IPS DF 4.7 (cell line): ENCODE results near the gene LRRTM4.

Experiments used
- DNase-seq: peaks from one replicate; pipeline ENCODE4 v3.0.0-alpha.2; 2013; ENCODE audit warnings: low spot score; ENCODE audit errors: extremely low read depth

Gene LRRTM4

DNA sequence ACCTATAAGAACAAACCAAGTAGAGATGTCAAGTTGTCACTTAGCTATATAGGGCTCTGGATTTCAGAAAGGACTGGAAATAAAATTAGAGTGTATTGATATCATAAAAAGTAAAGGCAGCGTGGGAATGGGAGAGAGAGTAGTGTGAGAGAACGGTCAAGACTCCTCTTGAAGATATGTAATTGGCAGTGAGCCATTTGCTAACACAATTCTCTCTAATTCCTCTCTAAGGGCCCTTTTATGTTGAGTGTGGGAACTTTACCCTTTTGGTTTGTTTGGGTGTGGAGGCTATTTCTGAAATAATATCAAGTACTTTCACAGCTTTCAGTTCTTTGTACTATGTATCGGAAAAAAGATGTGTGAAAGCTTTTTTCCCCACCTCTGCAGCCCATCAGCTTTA, 196.8 kb downstream of the LRRTM4 start:
- no peak for DNase-seq

DNA sequence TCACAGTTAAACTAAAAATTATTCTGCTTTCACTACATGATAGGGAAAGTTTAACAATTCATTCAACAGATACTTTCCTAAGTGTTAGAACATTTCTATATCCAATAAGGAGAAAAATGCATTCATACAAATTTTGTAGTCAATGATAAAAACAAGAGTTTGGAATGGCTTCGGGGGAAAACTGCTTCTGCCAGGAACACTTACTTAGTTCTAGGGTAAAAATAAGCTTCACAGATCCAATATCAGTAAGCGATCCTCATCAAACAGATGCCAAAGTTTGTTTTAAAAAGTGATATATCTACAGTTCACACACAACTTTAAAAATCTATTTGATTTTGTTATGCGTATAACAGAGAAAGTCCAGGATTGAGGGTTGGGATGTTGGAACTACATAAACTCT, 199.7 kb downstream of the LRRTM4 start:
- no peak for DNase-seq

DNA sequence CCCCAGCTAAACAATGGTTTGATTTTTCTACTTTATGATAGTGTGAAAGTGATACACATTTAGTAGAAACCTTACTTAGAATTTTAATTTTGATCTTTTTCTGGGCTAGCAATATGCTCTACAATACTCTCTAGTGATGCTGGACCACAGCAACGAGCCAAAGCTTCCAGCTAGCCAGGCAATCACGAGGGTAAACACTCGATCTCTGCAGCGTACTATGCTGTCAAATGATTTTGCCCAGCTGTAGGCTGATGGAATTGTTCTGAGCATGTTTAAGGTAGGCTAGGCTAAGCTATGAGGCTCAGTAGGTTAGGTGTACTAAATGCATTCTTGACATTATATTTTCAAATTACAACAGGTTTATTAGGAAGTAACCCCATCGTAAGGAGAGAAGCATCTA, 207.5 kb downstream of the LRRTM4 start:
- DNase-seq = no peak

DNA sequence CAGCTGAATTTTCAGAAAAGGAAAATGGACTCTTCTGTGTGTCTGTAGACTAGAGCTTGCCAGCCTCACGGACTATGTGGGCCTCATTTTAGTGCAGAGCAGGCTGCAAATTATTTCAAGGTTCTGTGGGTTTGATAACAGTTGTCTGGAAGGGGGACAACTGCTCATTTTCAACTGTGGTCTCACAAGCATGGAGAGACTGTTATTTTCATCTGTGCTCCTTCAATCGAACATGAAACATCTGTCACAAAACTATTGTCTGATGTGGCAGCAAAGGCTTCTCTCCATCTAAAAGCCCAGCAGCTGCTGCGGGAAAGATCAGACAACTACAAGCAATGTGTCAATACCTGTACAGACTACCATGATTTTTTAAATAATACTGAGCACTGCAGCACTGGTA, 211.8 kb downstream of the LRRTM4 start:
- DNase-seq = no peak

DNA sequence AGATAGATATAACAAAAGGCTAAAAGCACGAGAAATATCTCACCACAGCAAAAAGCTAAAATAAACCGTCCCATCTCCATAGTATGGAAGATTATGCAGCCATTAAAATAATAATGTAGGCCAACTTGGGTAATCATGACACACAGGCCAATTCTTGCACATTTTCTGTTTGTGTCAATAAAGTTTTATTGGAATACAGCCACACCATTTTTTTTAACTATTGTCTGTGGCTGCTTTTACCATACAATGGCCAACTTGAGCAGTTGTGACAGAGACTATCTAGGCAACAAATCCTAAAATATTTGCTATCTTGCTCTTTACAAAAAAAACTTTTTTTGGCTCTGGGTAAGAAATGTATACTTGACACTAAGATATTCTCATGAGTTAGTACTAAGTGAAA, 212.5 kb downstream of the LRRTM4 start:
- DNase-seq = no peak

DNA sequence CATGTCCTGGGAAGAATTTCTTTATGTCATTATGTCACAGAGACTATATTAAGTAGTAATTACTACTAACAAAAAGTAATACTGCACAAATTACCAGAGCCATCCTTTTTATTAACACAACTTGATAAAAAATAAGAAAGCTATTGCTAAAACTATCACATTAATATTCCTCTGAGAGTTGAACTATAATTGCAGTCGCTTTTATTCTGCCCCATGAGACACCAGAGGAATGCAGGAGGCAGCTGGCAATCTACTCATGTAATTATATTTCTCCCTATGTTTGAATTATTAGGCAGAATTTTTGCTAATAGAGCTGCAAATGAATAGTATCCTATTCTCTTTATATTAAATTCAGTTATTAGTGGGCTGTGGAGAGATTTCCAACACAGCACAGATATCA, 220.7 kb downstream of the LRRTM4 start:
- no peak for DNase-seq

DNA sequence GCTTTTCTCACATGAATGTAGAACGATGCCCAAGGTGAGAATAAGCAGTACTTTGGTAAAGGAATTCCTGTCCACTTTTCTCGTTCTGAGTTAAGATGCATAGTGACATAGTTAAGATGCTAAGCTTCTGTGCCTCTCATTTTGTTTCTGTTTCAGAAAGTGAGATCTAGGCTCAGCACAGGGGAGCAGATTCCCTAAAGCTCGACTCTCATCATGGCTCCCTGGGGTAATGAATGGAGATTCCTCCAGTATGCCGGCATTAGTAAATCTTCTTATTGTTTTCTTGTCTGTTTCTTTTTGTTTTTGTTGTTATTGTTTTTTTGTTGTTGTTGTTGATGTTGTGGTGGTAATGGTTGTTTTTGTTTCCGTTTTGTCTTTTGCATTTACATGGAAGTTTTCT, 225.4 kb downstream of the LRRTM4 start:
- DNase-seq = no peak

DNA sequence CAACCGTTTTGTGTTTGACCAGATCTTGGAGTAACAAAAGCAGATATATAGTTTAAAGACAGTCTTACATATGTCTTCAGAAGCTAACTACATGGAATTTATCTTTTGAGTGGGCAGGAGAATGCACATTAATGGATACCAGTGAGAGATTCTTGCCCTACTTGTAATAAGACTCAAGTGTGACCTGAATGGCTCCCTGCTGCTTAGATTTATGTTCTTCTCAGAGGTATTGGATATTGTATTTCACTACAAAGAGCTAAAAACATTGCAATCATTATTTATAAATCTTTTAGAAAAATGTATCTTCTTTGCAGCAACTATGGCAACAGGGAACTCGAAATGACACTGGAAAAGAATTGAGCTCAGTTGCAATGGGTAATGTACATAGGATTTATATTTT, 227.7 kb downstream of the LRRTM4 start:
- no peak for DNase-seq

DNA sequence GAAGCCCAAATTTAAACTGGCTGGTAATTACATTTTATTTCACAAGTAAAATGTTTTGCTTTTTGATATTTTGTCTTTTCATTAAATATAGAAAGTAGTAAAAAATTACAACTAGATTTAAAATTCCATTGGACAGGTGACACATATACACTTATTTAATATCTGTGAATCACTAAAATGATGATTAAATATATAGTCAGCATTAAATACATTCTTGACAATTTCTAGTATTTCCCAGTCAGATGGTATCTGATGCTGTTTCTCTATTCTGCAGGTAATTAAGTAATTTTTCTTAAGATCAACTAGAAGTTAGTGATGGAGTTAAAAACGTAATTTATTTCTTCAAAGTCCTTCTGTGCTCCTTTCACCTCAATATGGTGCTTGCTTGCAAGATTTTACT, 237.8 kb downstream of the LRRTM4 start:
- no peak for DNase-seq

DNA sequence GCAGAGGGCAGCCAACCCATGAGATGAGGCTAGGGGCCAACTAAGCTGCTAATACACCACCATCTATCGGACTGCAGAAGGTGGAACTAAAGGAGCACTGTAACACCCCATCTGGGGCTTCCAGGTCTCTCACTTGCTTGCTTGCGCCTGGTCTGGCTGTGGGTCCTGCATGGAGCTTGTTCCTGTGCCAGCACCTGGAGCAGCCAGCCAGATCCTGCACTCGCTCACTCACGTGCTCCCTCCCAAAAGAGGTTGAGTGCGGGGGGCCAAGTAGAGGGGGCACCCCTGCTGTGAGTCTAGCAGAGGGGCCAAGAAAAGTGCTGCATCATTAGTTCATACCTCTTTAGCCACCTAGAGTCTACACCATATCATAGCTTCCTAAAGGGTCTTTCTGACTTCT, 250.9 kb downstream of the LRRTM4 start:
- no peak for DNase-seq

DNA sequence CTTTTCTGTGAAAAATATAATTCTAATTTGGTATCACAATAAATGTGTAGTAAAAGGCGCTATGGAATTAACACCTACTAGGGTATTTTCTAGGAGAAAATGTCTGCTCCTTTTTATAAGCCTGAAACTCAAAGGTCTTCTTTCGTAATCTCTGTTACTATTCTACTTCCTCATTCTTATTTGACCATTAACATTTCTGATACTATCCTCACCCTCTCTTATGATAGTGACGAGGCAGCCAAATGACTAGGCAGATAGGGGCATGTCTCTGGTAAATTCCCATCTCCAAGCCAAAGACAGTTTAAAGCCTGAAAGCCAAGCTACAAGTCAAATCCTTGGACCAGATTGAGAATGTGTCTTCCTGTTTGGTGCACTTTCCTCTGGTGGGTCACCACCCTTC, 251.7 kb downstream of the LRRTM4 start:
- DNase-seq = no peak

DNA sequence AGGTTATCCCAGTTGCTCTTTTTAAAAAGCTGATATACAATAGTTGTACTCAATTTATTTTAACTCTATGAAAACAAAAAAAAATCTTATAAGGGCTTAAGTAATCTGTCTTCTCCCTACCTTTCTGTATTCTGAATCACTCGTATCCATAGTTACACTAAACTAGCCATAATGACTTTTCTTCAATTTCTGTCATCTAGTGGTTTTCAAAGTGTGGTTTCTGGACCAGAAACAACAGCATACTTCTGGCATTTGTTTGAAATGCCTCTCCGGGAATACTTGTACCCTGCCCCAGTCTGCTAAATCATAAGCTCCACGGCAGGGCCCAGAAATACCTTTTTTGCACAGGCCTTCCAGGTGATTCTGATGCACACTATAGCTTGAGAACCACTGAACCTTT, 253.6 kb downstream of the LRRTM4 start:
- DNase-seq = no peak

DNA sequence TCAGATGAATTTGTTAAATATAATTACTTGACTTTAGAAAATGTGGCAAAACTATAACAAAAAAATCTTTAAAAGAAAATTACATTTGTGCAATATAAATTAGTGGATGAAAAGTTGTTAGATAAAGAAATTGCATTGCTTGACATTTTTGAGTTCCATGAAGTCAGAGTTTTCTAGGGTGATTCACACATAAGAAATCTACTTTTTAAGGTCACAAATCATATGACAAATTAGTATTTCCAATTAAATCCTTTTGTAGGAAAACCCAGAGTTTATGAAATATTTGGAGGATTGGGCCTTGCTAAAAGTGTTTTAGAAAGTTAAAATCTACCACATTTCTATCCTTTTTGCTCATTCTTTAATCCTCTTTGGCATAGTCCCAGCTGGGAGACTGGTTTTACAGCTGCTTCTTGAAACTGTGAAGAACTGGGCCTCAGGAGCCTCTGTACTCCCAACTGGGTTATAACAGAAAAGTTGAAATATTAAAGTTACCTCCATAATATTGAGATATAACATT, 289.2 kb downstream of the LRRTM4 start:
- DNase-seq = no peak

DNA sequence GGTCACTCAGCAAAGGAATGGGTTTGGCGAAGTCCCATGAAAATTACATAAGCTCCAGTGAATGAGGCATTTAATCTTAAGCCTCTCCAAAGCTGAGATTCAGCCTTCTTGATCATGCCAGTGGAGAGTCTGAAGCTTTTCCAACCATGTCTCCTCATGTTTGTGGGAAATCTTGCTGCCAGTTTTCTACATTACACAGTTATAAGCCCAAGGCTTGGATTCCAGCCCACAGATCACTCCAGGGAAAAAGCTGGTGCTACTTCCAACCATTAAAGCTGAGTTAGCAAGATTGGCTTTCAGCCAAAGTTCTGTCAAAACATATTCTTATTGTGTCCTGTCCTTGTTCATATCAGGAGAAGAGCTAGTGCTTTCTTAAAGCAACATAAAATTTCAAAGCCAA, 293.8 kb downstream of the LRRTM4 start:
- DNase-seq = no peak

DNA sequence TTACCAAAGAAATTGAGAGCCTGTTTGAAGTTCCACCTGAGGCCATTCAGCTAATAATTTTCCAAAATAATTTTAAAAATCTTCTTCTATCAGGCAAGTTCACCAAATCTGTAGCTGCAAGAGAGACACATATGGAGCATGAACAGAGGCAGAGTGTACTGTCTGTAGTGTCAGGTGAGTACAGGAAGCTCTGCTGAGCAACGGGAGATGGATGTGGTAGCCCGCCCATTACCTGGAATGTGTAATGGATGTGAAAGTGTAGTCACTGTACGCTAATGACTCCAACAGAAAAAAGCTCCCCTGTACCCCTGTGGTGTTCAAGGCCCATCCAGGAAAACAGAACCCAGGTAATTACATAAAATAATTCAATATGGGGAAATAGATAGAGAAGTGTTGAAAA, 311.5 kb downstream of the LRRTM4 start:
- no peak for DNase-seq

DNA sequence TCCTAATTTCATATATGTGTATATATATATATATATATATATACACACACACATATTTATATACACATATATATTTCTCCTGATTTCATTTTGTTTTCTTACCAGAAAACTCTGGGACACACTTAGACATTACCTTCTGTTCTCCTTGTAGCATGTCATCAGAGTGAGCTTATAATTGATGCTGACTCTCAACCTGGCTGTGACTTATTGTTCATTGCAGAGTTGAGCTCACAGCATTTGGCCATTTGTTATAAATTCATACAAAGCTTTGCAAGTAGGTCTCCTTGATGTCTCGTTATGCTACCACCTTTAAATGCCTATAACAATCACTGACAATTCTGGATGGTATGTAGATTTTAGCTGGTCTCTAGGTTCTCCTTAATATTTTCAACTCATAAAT, 314.8 kb downstream of the LRRTM4 start:
- no peak for DNase-seq

DNA sequence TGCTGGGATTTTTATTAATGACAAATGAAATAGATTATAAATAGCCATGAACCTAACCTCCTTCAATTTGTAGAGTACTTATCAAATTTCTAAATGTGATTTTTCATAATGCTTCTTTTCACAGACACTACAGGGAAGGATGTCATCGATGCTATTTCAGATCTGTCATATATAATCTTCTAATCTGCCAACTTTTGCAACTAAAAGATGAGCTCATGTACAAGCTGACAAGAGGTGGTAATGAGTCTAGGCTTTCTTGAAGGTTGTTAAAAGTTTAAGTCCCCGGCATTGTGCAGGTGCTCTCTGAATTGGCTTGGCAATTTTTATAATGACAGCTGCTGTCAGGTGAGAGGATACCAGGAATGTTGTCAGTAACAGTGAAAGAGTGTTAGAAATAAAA, 320.4 kb downstream of the LRRTM4 start:
- no peak for DNase-seq

DNA sequence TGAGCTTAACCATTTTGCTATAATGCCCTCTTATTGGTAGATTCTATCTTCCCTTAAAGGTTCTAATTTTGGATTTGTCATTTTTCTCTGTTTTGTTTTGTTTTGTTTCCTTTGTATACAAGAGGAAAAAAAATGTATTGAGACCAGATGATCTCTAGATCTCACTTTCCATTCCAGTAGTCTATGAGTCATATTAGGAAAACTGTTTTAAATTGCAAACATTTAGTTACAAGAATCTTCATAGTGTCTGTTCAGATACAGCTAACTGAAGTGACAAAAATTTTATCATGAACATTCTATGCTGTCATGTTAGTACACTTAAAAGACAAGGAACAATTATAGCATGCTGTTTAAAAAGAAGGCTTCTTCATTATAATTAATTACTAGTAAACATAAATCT, 322.8 kb downstream of the LRRTM4 start:
- no peak for DNase-seq

DNA sequence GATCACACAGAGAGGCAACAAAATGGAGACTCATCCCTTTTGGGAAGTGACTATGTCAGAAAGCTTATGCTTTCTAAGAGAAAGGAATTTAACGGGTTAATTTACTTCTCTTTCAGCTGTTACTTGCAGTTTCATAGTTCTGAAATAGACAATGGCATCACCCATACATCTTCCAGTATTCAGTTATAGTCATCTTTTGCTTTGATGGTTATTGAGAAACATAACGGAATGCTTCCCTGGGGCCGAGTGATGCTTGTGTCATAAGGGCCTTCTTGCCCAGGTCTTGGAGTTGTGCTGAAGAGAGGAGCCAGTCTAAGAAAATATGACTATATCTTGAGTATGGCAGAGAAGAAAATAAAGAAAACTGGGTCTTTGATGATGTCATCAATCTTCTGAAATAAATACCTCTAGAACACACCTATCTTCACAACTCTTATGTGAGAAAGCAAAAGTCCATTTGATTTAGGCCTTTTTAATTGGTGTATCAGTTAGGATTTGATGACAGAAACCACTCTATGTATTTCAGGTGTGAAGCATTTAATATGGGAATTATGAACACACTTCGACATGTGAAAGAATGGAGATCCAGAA, 328.2 kb downstream of the LRRTM4 start:
- no peak for DNase-seq

DNA sequence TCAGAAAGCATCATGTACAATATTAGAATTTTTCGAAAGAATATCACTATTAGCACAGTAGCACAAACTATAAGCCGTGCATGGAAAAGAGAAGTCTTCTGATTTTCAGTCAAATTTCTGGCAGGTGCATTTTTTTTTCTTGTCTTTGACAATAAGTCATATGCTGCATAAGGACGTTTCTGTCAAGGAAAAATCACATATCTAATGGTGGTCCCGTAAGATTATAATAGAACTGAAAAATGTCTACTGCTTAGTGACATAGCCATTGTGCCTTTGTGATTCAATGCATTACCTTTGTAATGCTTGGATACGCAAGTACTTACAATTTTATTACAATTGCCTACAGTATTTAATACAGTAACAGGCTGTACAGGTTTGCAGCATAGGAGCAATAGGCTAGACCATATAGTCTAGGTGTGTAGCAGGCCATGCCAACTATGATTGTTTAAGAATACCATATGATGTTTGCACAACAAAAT, 329.3 kb downstream of the LRRTM4 start:
- no peak for DNase-seq

DNA sequence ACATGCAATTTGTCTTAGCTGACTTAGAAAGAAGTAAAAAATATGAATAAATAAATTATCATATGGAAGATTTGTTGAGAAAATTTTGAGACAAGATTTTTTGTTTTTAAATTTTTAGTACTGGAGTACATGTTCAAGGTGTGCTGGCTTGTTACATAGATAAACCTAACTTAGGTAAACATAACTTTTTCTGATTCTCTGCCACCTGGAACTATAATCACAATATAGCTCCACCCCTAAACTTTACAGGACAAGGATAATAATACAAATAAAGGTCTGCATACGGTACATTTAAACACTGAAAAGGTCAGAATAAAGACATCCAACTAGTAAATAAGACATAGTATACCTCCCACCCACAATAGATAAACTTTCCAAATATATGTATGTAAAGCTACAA, 330.5 kb downstream of the LRRTM4 start:
- DNase-seq = no peak

DNA sequence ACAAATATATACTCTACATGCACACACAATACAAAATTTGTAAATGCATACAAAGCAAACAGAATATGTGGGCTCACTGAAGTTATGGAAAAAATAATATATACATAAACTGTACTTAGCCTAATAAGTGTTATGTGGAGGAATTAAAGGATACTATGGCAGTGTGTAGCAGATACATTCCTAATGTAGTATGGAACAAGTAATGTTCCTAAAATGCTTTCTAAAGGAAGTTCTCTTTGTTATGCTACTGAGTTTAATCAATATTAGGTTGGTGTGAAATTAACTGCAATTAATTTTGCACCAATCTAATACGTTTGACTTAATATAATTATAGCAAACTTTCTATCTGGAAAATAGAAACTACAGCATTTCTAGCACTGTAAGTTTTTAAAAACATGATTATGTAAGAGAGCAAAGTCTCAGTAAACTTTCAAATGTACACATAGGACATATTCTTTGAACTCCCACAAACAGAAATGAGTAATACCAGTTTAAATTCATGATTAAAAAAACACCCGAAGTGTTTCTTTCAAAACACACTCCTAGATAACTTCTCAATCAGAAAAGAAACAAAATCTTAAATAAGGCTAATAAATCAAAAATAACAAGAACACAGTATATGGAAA, 331.3 kb downstream of the LRRTM4 start:
- no peak for DNase-seq

DNA sequence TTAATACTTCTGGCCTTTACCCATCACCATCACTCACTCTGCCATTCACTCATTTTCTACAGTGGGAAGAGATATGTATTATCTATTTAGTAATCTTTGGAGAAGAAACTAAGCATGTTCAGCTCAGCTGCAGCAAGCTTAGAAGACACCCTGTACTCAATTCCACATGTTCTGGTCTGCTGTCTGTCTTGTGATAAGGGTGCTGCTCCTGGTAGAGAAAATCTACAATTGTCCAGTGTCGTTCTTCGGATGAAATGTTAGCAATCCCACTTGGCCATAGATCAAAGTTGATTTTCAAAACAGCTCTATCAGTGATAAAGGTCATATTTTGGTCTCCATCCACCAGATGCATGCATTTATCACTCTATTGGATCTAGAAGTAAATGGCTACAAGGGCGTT, 337.1 kb downstream of the LRRTM4 start:
- DNase-seq = no peak
